IPS DF 6.9 (cell line): ENCODE results near the gene BCAS1.

Experiments
- DNase-seq: peaks from one replicate; pipeline ENCODE4 v3.0.0-alpha.2; 2013; ENCODE audit warnings: low read depth, low spot score
- H3K27ac ChIP-seq: one replicate; pipeline ENCODE4 v1.5.1; 2013; ENCODE audit warnings: low read length, control low read depth
- H3K27me3 ChIP-seq: 2 replicates; pipeline ENCODE4 v1.6.1; 2013; ENCODE audit warnings: mild to moderate bottlenecking, low read length; ENCODE audit not compliant: control insufficient read depth, insufficient read depth
- H3K36me3 ChIP-seq: 2 replicates; pipeline ENCODE4 v1.6.1; 2013; ENCODE audit warnings: low read length; ENCODE audit not compliant: control insufficient read depth, insufficient read depth
- H3K4me1 ChIP-seq: 2 replicates; pipeline ENCODE4 v1.6.1; 2013; ENCODE audit warnings: low read length; ENCODE audit not compliant: control insufficient read depth, insufficient read depth
- H3K4me3 ChIP-seq: 2 replicates; pipeline ENCODE4 v1.5.1; 2013; ENCODE audit warnings: mild to moderate bottlenecking, low read length
- H3K9me3 ChIP-seq: 2 replicates; pipeline ENCODE4 v1.6.1; 2013; ENCODE audit warnings: low read length, inconsistent platforms; ENCODE audit not compliant: control insufficient read depth, insufficient read depth
- WGBS: extraction: QIAGEN DNeasy Blood & Tissue Kit; methylation state at CpG from one replicate; pipeline ENCODE4 v1.1.7; 2013; ENCODE audit warnings: mixed read lengths, missing lambda C conversion rate; ENCODE audit not compliant: insufficient read length, insufficient coverage; 5-methylcytosine and 5-hydroxymethylcytosine counted together

BCAS1 gene

DNA sequence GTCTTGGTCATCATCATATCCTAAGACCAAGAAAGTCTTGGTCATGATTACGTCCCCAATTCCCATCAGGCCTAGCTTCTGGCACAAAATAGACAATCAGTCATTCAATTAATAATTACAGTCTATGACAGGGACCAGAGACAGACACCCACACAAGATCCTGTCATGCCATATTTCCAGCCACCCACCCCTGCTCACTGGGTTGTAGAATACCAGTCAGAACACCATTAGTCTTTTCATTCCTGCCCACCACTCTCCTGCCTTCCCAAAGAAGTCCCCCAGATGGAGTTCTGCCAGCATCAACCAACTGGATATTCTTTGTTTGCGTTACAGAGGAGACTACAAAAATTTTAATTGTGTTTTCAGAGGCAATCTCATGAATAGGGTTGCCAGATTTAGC lies 81.0 kb downstream of the BCAS1 start:
- no peak overlapping the region for H3K27ac ChIP-seq

GRCh38 chr20:53986037-53986650 lies 84.2 kb downstream of the BCAS1 start:
- Histone ChIP-seq H3K36me3 (no peaks in the 10 kb centered on the region), H3K9me3 (no peaks in the 10 kb centered on the region), H3K27me3 (no peaks in the 10 kb centered on the region), H3K27ac (no peak overlapping the region), H3K4me3 (no peak overlapping the region), H3K4me1 (no peaks in the 10 kb centered on the region)
- WGBS: no CpG with 5 or more reads among the region's 4 CpGs
- DNase-seq: no peak

More for the DNA sequence above, 81.0 kb downstream of the BCAS1 start:
- H3K9me3 ChIP-seq: no peaks in the 10 kb centered on the region
- no CpG with 5 or more reads among the region's 2 CpGs for WGBS
- H3K27me3 ChIP-seq: no peaks in the 10 kb centered on the region
- H3K4me3 ChIP-seq: no peak overlapping the region
- no peak for DNase-seq
- no peaks in the 10 kb centered on the region for H3K36me3 ChIP-seq
- H3K4me1 ChIP-seq: no peaks in the 10 kb centered on the region

DNA sequence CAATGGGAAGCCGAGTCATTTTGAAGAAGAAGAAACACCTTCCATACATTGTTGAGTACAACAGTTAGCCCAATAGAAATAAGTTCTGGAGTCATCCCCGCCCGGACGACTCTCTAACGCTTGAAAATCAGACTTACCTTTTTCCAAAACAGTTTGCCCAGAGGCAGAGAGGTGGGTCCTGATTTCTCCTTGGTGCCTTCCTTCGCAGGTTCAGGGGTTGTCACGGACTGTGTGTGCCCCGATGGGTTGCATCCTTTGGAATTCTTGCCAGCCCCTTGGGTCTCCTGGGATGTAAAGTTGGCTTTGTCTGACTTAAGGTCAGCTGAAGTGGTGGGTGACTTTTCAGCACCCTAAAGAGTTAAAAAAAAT lies 85.3 kb downstream of the BCAS1 start:
- Histone ChIP-seq H3K27ac (no peak overlapping the region), H3K4me3 (no peak overlapping the region), H3K9me3 (no peaks in the 10 kb centered on the region), H3K4me1 (no peaks in the 10 kb centered on the region), H3K36me3 (no peaks in the 10 kb centered on the region), H3K27me3 (no peaks in the 10 kb centered on the region)
- WGBS: no CpG with 5 or more reads among the region's 8 CpGs
- no peak for DNase-seq

- WGBS: no CpG with 5 or more reads among the region's 6 CpGs
- DNase-seq: no peak
These were observed 85.8 kb downstream of the BCAS1 start for GRCh38 chr20:53984356-53985149.

DNA sequence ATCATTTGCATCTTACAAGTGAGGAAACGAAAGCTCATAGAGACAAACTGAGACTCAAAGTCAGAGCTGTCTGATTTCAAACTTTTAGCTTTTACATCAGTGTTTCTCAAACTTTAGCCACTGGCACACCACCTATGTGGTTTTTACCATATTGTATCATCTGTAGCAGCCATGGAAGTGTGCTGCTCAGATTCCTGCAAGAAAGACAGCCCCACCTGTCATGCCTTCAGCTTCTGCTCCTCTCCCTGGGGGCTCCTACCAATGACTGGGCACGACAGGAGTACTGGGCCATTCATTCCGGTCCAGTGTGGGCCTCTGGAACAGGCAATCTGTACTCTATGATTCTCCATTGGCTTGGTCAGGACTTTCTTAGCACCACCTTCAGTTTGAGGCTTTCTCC lies 87.0 kb downstream of the BCAS1 start:
- WGBS: no CpG with 5 or more reads among the region's 3 CpGs
- no peak overlapping the region for H3K27ac ChIP-seq
- no peaks in the 10 kb centered on the region; the same call in 1 of the 2 replicates for H3K27me3 ChIP-seq
- no peaks in the 10 kb centered on the region for H3K9me3 ChIP-seq
- H3K4me1 ChIP-seq: no peaks in the 10 kb centered on the region
- no peaks in the 10 kb centered on the region for H3K36me3 ChIP-seq
- no peak overlapping the region for H3K4me3 ChIP-seq
- no peak for DNase-seq

More at GRCh38 chr20:53984356-53985149, 85.8 kb downstream of the BCAS1 start:
- Histone ChIP-seq H3K4me3 (no peak overlapping the region), H3K9me3 (no peaks in the 10 kb centered on the region), H3K27me3 (no peaks in the 10 kb centered on the region), H3K27ac (no peak overlapping the region), H3K4me1 (no peaks in the 10 kb centered on the region), H3K36me3 (no peaks in the 10 kb centered on the region)

DNA sequence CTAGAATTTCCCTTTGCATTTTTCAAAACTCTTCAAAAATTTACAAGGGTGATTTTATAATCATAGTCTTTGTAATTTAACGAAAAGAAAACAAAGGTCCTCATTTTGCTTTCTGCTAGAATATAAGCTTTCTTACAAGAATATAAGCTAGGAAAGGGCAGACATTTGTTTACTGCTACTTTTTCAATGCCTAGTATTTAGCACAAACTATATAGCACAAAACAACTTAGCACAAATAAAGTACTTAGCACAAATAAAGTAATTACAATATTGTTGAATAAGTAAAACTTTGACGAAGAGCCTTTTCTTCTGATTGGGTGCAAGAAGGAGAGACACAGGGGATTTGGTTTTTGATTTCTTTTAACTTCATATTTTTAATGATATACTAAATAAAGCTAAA lies 87.8 kb downstream of the BCAS1 start:
- Histone ChIP-seq H3K9me3 (no peaks in the 10 kb centered on the region), H3K27me3 (no peaks in the 10 kb centered on the region; the same call in 1 of the 2 replicates)

GRCh38 chr20:53981752-53982437 lies 88.5 kb downstream of the BCAS1 start:
- H3K9me3 ChIP-seq: no peaks in the 10 kb centered on the region
- H3K27me3 ChIP-seq: no peaks in the 10 kb centered on the region; the same call in 1 of the 2 replicates
- no peaks in the 10 kb centered on the region for H3K36me3 ChIP-seq
- H3K4me1 ChIP-seq: no peaks in the 10 kb centered on the region
- no peak for DNase-seq
- no peak overlapping the region for H3K27ac ChIP-seq
- H3K4me3 ChIP-seq: no peak overlapping the region
- WGBS: no CpG with 5 or more reads among the region's 4 CpGs

More for the DNA sequence above, 87.8 kb downstream of the BCAS1 start:
- no peaks in the 10 kb centered on the region for H3K36me3 ChIP-seq
- H3K27ac ChIP-seq: no peak overlapping the region
- no CpG with 5 or more reads among the region's 2 CpGs for WGBS
- H3K4me1 ChIP-seq: no peaks in the 10 kb centered on the region
- no peak for DNase-seq
- no peak overlapping the region for H3K4me3 ChIP-seq

DNA sequence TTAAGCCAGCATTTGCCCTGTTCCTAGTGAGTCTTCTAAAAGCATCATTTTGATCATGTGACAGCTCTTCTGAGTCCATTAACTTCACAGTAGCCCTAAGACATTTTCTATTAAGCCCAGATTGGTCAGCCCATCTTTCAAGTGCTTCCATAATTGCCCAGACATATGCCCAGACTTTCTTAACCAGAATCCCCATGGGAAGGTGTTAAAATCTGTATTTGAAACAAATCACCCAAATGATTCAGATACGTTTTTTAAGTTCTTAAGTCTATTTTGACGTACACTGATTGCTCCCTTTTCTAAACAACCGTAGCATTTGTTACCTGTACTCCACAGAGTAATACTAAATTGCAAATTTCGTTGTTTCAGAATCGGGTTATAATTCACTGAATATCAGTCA lies 89.3 kb downstream of the BCAS1 start:
- Histone ChIP-seq H3K9me3 (no peaks in the 10 kb centered on the region), H3K4me3 (no peak overlapping the region), H3K36me3 (no peaks in the 10 kb centered on the region), H3K27ac (no peak overlapping the region), H3K27me3 (no peaks in the 10 kb centered on the region; the same call in 1 of the 2 replicates), H3K4me1 (no peaks in the 10 kb centered on the region)
- no CpG with 5 or more reads among the region's 5 CpGs for WGBS
- DNase-seq: no peak

- Histone ChIP-seq H3K27ac (no peak overlapping the region), H3K36me3 (no peaks in the 10 kb centered on the region), H3K27me3 (no peaks in the 10 kb centered on the region; the same call in 1 of the 2 replicates), H3K4me1 (no peaks in the 10 kb centered on the region), H3K4me3 (no peak overlapping the region), H3K9me3 (no peaks in the 10 kb centered on the region)
- DNase-seq: no peak
- WGBS: no CpG with 5 or more reads among the region's 4 CpGs
These were observed 90.3 kb downstream of the BCAS1 start for GRCh38 chr20:53980031-53980465.

DNA sequence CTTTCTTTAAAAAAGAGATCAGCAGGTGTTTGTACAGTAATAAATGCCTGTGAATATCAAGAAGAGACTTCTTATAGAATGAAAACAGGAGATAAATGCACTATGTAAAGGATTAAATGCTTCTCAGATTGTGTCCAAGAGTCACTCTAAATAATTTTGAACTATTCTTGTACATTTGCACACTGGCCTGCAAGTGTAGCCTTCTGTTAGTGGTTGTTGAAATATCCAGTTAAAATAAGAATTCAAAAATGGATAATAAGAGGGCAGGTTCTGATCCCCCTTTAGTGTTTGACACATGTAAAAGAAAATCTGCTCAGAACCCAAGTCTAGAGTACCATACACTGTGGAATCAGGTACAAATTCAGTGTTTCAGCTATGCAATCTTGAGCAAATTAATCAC lies 91.9 kb downstream of the BCAS1 start:
- H3K27ac ChIP-seq: no peak overlapping the region
- H3K36me3 ChIP-seq: no peaks in the 10 kb centered on the region
- no peak overlapping the region for H3K4me3 ChIP-seq
- H3K9me3 ChIP-seq: no peaks in the 10 kb centered on the region
- H3K27me3 ChIP-seq: no peaks in the 10 kb centered on the region; the same call in 1 of the 2 replicates
- no peaks in the 10 kb centered on the region for H3K4me1 ChIP-seq
- DNase-seq: no peak
